Measurements from ENCODE around the gene TIMM21. TPM values are rescaled to one million over a fixed set of nuclear protein-coding genes. Genes with fewer than 3 reads are reported as not detected.

TIMM21 gene
- total RNA-seq, 1 donor from 2014 or later: 21.6 TPM

GRCh38 chr18:74139411-74139810 lies 8.9 kb upstream of the TIMM21 start:
- Histone ChIP-seq H3K36me3 (no peaks in the 10 kb centered on the region), H3K9me3 (no peaks in the 10 kb centered on the region), H3K27me3 (ENCODE audit: low read depth) (no peaks in the 10 kb centered on the region), H3K4me3 (no peak overlapping the region), H3K4me1 (no peaks in the 10 kb centered on the region), H3K27ac (no peak overlapping the region)
- no peak for ATAC-seq
- DNase-seq: no peak
- TF ChIP-seq, protein P1, sequence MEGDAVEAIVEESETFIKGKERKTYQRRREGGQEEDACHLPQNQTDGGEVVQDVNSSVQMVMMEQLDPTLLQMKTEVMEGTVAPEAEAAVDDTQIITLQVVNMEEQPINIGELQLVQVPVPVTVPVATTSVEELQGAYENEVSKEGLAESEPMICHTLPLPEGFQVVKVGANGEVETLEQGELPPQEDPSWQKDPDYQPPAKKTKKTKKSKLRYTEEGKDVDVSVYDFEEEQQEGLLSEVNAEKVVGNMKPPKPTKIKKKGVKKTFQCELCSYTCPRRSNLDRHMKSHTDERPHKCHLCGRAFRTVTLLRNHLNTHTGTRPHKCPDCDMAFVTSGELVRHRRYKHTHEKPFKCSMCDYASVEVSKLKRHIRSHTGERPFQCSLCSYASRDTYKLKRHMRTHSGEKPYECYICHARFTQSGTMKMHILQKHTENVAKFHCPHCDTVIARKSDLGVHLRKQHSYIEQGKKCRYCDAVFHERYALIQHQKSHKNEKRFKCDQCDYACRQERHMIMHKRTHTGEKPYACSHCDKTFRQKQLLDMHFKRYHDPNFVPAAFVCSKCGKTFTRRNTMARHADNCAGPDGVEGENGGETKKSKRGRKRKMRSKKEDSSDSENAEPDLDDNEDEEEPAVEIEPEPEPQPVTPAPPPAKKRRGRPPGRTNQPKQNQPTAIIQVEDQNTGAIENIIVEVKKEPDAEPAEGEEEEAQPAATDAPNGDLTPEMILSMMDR (IDR thresholded peaks at IDR 0.05): no peak
- intact Hi-C loops (cut with DNase I): no loop called here

DNA sequence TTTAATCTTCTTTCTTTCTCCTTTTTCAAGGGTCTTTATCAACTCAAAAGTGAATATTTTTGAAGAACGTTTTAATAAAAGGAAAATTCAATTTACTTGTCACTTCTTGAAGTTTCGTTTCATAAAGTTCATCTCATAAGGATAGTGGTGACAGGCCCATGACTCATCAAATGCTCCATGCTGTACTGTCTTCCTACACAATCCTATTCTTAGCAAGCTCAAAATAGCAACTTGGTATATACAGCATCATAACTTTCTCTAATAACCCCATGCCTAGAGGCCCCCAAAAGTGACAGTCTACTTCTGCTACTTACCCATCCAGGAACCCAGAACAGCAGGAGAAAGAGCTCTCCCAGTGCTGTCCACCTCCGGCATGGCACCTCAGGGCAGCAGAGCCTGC lies 8.4 kb upstream of the TIMM21 start:
- intact Hi-C loops (cut with DNase I): no loop called here
- H3K36me3 ChIP-seq: no peaks in the 10 kb centered on the region
- H3K9me3 ChIP-seq: no peaks in the 10 kb centered on the region
- H3K27ac ChIP-seq: no peak overlapping the region
- H3K27me3 ChIP-seq (ENCODE audit: low read depth): no peaks in the 10 kb centered on the region
- H3K4me3 ChIP-seq: no peak overlapping the region
- H3K4me1 ChIP-seq: no peaks in the 10 kb centered on the region
- DNase-seq (no peak), ATAC-seq (no peak)
- TF ChIP-seq, protein P1 (IDR thresholded peaks at IDR 0.05): no peak

GRCh38 chr18:74140582-74140981 lies 7.7 kb upstream of the TIMM21 start:
- ATAC-seq (no peak), DNase-seq (no peak)
- Histone ChIP-seq H3K9me3 (no peaks in the 10 kb centered on the region), H3K36me3 (no peaks in the 10 kb centered on the region), H3K4me3 (no peak overlapping the region), H3K27me3 (ENCODE audit: low read depth) (no peaks in the 10 kb centered on the region), H3K27ac (no peak overlapping the region), H3K4me1 (no peaks in the 10 kb centered on the region)
- intact Hi-C loops (cut with DNase I): no loop called here
- TF ChIP-seq, protein P1 (IDR thresholded peaks at IDR 0.05): no peak

GRCh38 chr18:74141667-74142066 lies 6.7 kb upstream of the TIMM21 start:
- Histone ChIP-seq H3K27me3 (ENCODE audit: low read depth) (no peaks in the 10 kb centered on the region), H3K4me3 (no peak overlapping the region), H3K36me3 (no peaks in the 10 kb centered on the region), H3K27ac (no peak overlapping the region), H3K9me3 (no peaks in the 10 kb centered on the region), H3K4me1 (no peaks in the 10 kb centered on the region)
- TF ChIP-seq, protein P1 (IDR thresholded peaks at IDR 0.05): no peak
- DNase-seq (no peak), ATAC-seq (no peak)
- intact Hi-C loops (cut with DNase I): no loop called here

DNA sequence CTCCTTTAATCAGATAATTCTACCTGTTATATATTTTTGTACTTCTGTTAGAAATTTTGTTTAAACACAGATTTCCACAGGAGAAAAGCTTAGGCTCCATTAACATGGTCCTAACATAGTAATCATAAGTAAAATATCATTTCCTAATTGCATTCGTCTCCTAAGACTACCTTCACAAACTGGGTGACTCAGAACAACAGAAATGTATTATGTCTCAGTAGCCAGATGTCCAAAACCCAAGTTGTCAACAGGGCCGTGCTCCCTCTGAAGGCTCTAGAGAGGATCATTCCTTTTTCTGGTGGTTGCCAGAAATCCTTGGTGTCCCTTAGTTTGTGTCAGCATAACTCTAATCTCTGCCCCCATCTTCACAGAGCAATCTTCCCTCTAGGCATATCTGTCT lies 6.1 kb upstream of the TIMM21 start:
- H3K27me3 ChIP-seq (ENCODE audit: low read depth): no peaks in the 10 kb centered on the region
- ATAC-seq: no peak
- intact Hi-C loops (cut with DNase I): no loop called here
- no peak for DNase-seq
- H3K36me3 ChIP-seq: no peaks in the 10 kb centered on the region
- H3K4me3 ChIP-seq: no peak overlapping the region
- H3K4me1 ChIP-seq: peaks cover 6% of the 10 kb centered on the region
- TF ChIP-seq, protein P1 (IDR thresholded peaks at IDR 0.05): no peak
- no peaks in the 10 kb centered on the region for H3K9me3 ChIP-seq
- no peak overlapping the region for H3K27ac ChIP-seq

DNA sequence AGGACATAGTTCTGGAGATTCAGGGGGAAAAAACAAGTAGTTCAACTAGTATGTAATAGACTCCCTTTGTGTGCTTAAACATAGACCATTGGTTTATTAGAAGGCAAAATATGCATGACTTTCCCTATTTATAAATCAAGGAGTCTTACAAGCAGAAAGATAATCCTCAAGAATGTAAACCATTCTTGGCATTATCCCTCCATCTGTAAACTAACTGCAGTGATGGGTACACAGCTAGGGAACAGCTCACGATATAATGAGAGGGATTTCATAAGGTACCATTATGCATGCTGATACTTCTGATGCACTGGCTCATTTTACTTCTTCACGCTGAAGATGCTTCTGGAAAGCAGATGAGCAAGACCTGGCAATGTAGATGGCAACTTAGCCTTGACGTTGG lies 1.6 kb upstream of the TIMM21 start:
- H3K9me3 ChIP-seq: no peaks in the 10 kb centered on the region
- H3K36me3 ChIP-seq: peaks cover 11% of the 10 kb centered on the region
- H3K27ac ChIP-seq: no peak overlapping the region
- H3K4me1 ChIP-seq: peaks cover 24% of the 10 kb centered on the region
- peak overlapping the region; percentile 71 for H3K4me3 ChIP-seq
- intact Hi-C loops (cut with DNase I): no loop called here
- ATAC-seq (no peak), DNase-seq (no peak)
- no peaks in the 10 kb centered on the region for H3K27me3 ChIP-seq (ENCODE audit: low read depth)
- TF ChIP-seq, protein P1 (IDR thresholded peaks at IDR 0.05): no peak
